NCI-H748 (cell line): ENCODE results near the gene RUNX3.
"Not testable (repeated sequence)": the region's sequence is repeated elsewhere in the genome, so short reads cannot be mapped to it uniquely, and the experiment has no call there.

Experiments
- DNase-seq: peaks from one replicate; lab custom pipeline; 2025; ENCODE audit not compliant: unreplicated experiment; lab: John Stamatoyannopoulos, UW

The RUNX3 gene

GRCh38 chr1:24914226-24915069 is 15.6 kb downstream of the RUNX3 start:
- no peak for DNase-seq

GRCh38 chr1:24913616-24914225 is 16.4 kb downstream of the RUNX3 start:
- no peak for DNase-seq

GRCh38 chr1:24913274-24913604 is 16.8 kb downstream of the RUNX3 start:
- no peak for DNase-seq

- peak; percentile 15 for DNase-seq
Observed at GRCh38 chr1:24912376-24913273, 17.5 kb downstream of the RUNX3 start.

GRCh38 chr1:24911651-24912155 is 18.4 kb downstream of the RUNX3 start:
- no peak for DNase-seq

- no peak for DNase-seq
Observed at GRCh38 chr1:24910751-24911650, 19.1 kb downstream of the RUNX3 start.

- DNase-seq, result no peak
Observed at GRCh38 chr1:24910210-24910609, 19.9 kb downstream of the RUNX3 start.

GRCh38 chr1:24909388-24909898 is 20.6 kb downstream of the RUNX3 start:
- DNase-seq, result no peak

- no peak for DNase-seq
Observed at GRCh38 chr1:24908591-24909259, 21.4 kb downstream of the RUNX3 start.

- not testable (repeated sequence) for DNase-seq
Observed at GRCh38 chr1:24907587-24908294, 22.3 kb downstream of the RUNX3 start.

GRCh38 chr1:24906760-24907490 is 23.2 kb downstream of the RUNX3 start:
- DNase-seq, result no peak

GRCh38 chr1:24905979-24906720 is 23.9 kb downstream of the RUNX3 start:
- DNase-seq, result no peak

GRCh38 chr1:24905355-24905978 is 24.6 kb downstream of the RUNX3 start:
- DNase-seq, result no peak

GRCh38 chr1:24904731-24905354 is 25.2 kb downstream of the RUNX3 start:
- DNase-seq, result no peak

GRCh38 chr1:24903955-24904730 is 25.9 kb downstream of the RUNX3 start:
- DNase-seq, result no peak

GRCh38 chr1:24903560-24903954 is 26.5 kb downstream of the RUNX3 start:
- no peak for DNase-seq
